Stimulated activated effector memory CD8-positive, alpha-beta T cell treated with anti-CD3 and anti-CD28 coated beads, Interleukin-12 subunit alpha, Interleukin-12 subunit beta, amount 100 ng/mL, for 72 hours (primary cell): Measurements from ENCODE around the gene KLHDC9.

Experiments
- ATAC-seq: fragments of 150-1000 bp; cut with Tn5 transposase; 2 replicates; pipeline ENCODE4 v1.10.0; 2021
- DNase-seq, 2 donors: peaks; one replicate each; pipeline ENCODE4 v3.0.0; 2021 to 2022; ENCODE audit warnings: low spot score in 2 of 2
- H3K27ac Mint-ChIP-seq: one replicate; pipeline ENCODE4 v1.8.0; 2022; ENCODE audit warnings: mild to moderate bottlenecking, mixed read lengths
- H3K36me3 Mint-ChIP-seq: one replicate; pipeline ENCODE4 v1.8.0; 2022; ENCODE audit warnings: mild to moderate bottlenecking, mixed read lengths
- H3K4me1 Mint-ChIP-seq: one replicate; pipeline ENCODE4 v1.8.0; 2022; ENCODE audit warnings: mixed read lengths
- H3K4me3 Mint-ChIP-seq: one replicate; pipeline ENCODE4 v1.8.0; 2022; ENCODE audit warnings: mild to moderate bottlenecking, mixed read lengths
- H3K9me3 Mint-ChIP-seq: one replicate; pipeline ENCODE4 v1.8.0; 2022; ENCODE audit warnings: mixed read lengths

Gene KLHDC9

GRCh38 chr1:161084597-161084988 is 13.6 kb upstream of the KLHDC9 start:
- no peaks in the 10 kb centered on the region for H3K36me3 Mint-ChIP-seq
- DNase-seq: no peak
- no peak for ATAC-seq
- H3K9me3 Mint-ChIP-seq: no peaks in the 10 kb centered on the region
- no peak overlapping the region for H3K27ac Mint-ChIP-seq
- H3K4me1 Mint-ChIP-seq: no peaks in the 10 kb centered on the region
- H3K4me3 Mint-ChIP-seq: no peak overlapping the region

DNA sequence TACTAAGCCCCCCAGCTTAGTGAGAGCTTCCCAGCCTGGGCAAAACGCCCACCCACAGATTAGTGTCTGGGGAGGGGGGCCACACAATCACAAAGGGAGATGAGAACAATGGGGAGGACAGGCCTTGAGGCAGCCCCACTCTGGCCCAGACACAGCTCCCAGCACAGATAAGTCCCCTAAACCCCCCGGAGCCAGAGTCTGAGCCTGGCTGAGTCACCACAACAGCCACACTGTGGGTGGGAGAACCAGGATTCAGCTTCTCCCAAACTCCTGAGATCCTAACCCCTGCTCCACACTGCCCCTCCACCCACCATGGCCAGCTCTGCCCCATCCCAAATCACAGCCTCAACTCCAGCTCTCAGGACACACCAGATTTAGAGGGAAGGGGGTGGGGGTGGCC is 13.0 kb upstream of the KLHDC9 start:
- no peaks in the 10 kb centered on the region for H3K9me3 Mint-ChIP-seq
- no peak for ATAC-seq
- H3K4me1 Mint-ChIP-seq: peaks cover under 1% of the 10 kb centered on the region
- H3K4me3 Mint-ChIP-seq: no peak overlapping the region
- DNase-seq: no peak
- no peak overlapping the region for H3K27ac Mint-ChIP-seq
- no peaks in the 10 kb centered on the region for H3K36me3 Mint-ChIP-seq

DNA sequence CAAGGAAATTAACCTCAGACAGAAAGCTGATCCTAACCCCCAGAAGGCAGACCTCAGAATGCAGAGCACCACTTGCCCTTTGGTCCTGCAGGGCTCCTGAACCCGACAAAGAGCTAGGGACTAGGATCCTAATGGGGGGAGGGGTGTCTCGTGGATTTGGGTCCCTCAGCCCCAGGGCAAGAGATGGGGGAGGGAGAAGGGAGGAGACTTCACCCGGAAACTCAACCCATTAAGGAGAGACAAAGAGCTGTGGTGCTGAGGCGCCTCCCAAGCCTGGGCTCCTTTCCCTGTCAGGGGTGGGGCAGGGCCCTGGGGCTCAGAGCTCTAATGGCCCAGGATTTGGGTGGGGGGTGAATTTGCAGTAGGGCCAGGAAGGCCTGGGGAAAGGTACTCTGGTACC is 11.7 kb upstream of the KLHDC9 start:
- H3K36me3 Mint-ChIP-seq: no peaks in the 10 kb centered on the region
- ATAC-seq (no peak), DNase-seq (no peak)
- no peak overlapping the region for H3K4me3 Mint-ChIP-seq
- peaks cover 9% of the 10 kb centered on the region for H3K4me1 Mint-ChIP-seq
- no peaks in the 10 kb centered on the region for H3K9me3 Mint-ChIP-seq
- peak overlapping the region; percentile 65 for H3K27ac Mint-ChIP-seq

GRCh38 chr1:161088587-161089110 is 9.5 kb upstream of the KLHDC9 start:
- no peak overlapping the region for H3K4me3 Mint-ChIP-seq
- H3K36me3 Mint-ChIP-seq: no peaks in the 10 kb centered on the region
- H3K4me1 Mint-ChIP-seq: peaks cover 30% of the 10 kb centered on the region
- no peak for ATAC-seq
- DNase-seq: no peak
- no peaks in the 10 kb centered on the region for H3K9me3 Mint-ChIP-seq
- no peak overlapping the region for H3K27ac Mint-ChIP-seq

DNA sequence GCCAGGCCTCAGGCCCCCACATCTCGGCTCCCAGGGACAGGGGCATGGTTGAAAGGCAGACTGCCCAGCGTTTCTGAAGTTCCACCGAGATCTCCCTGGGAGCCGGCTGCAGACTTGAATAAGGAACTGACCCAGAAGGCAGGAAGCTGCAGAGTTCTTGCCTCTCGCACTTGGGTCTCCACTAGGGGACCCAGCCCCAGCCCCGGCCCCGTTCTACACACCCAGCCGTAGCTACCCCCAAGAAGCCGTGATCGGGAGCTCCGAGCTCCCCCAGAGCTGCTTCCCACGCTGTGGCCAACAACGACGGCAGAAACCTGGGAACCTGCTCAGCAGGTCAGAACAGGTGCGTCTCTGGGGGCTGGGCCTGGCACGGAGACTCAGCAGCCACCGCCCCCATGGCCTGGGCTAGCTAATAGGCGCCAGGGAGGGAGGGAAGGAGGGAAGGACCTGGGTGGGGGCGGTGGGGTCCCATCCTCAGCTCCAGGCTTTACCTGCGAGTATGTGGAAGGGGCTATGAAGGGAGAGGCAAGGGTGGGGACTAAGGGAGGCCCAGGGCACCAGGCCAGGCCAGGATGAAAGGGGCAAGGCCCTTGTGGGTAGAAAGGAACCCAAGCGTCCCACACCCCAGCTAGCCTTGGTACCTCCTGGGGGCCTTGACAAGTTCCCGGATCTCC is 8.8 kb upstream of the KLHDC9 start, which contains the start of gene NECTIN4:
TSS of gene NECTIN4 (minus strand) at position 308 of the 674 bp plus-strand sequence. CDS start at position 46, 262 bp downstream.
- Mint-ChIP-seq H3K4me3 (no peak within 1 kb of the TSS), H3K36me3 (no peaks in the 10 kb centered on the region), H3K4me1 (peaks cover 32% of the 10 kb centered on the region), H3K9me3 (no peaks in the 10 kb centered on the region), H3K27ac (no peak within 1 kb of the TSS)
- ATAC-seq: no peak
- DNase-seq: no peak

- no peaks in the 10 kb centered on the region for H3K9me3 Mint-ChIP-seq
- peaks cover 37% of the 10 kb centered on the region for H3K4me1 Mint-ChIP-seq
- no peak for ATAC-seq
- H3K4me3 Mint-ChIP-seq: no peak overlapping the region
- DNase-seq: no peak
- no peak overlapping the region for H3K27ac Mint-ChIP-seq
- no peaks in the 10 kb centered on the region for H3K36me3 Mint-ChIP-seq
Observed at GRCh38 chr1:161089938-161090337, 8.2 kb upstream of the KLHDC9 start.

DNA sequence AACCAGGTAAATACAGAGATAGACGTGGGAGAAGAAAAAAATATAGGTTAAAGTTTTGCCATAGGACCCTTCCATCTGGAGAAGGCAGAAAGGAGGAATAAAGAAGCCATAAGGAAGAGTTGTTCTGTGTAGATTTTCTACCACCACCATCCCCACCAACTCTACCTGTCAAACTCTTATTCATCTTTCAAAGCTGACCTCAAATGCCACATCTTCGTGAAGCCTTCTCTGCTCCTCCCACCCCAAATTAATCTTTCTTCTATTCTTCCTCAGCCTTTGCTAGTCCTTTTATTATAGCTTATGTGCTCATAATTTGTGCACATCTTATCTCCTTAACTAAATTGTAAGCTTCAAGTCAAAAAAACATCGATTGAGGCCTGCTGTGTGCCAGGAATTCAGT is 7.5 kb upstream of the KLHDC9 start:
- no peak overlapping the region for H3K27ac Mint-ChIP-seq
- no peak overlapping the region for H3K4me3 Mint-ChIP-seq
- H3K9me3 Mint-ChIP-seq: no peaks in the 10 kb centered on the region
- no peaks in the 10 kb centered on the region for H3K36me3 Mint-ChIP-seq
- no peak for DNase-seq
- H3K4me1 Mint-ChIP-seq: peaks cover 43% of the 10 kb centered on the region
- ATAC-seq: peak; percentile 26

- DNase-seq (no peak), ATAC-seq (no peak)
- Mint-ChIP-seq H3K36me3 (no peaks in the 10 kb centered on the region), H3K9me3 (no peaks in the 10 kb centered on the region), H3K4me3 (no peak overlapping the region), H3K27ac (no peak overlapping the region), H3K4me1 (peaks cover 43% of the 10 kb centered on the region)
Observed at GRCh38 chr1:161091093-161091492, 7.1 kb upstream of the KLHDC9 start.

DNA sequence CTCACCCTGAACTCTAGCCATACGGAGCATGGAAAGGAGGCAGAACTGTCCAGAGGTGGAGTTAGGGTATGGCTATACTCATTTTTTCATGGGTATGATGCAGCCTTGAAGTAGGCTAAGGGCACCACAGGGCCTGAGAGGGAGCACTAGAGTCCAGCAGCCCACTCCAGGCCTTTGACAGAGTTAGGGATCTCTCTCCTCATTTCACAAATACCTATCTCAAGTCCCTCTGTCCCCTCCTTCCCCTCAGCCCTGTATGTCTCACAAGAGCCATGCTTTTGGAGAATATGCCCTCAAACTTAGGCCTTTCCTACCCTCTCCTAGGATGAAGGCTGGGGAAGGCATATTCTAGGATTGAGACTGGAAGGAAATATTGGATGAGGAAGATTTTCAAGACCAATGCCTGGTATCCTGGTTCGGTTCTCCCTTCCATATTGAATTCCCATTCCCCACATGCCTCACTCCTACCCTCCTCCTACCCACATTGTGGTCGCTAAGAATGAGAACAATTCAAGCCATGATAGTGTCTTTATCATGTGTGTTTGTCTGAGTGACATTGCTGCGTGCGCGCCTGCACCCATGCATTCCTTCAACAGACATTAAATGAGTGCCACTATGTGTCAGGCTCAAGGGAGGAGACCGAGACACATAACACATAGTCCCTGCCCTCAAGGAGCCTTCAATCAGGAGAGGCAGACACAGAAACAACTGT is 6.2 kb upstream of the KLHDC9 start:
- Mint-ChIP-seq H3K36me3 (peaks cover 7% of the 10 kb centered on the region), H3K4me3 (peak overlapping the region; percentile 3), H3K9me3 (no peaks in the 10 kb centered on the region), H3K4me1 (peaks cover 51% of the 10 kb centered on the region), H3K27ac (peak overlapping the region; percentile 60)
- DNase-seq (no peak), ATAC-seq (peak; percentile 4)

DNA sequence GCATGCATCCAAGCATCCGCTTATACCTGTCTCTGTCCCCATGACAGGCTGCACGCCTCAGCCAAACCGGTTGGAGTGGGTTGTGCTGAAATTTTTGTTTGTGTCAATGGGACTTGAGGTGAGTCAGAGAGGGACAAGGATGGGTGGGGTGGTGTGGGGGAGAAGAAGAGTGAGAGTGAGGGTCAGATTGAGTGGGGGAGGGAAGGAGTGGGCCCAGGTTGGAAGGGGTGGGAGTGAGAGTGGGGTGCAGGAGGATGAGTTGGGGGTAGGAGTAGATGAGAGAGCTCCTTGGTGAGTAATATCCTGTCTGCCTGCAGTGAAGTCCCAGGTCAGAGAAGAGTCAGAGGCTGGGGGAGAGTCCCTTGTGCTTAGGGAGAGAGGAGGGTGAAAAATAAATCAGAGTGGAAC is 5.5 kb upstream of the KLHDC9 start:
- peaks cover 14% of the 10 kb centered on the region for H3K36me3 Mint-ChIP-seq
- peak overlapping the region; percentile 60 for H3K27ac Mint-ChIP-seq
- H3K4me1 Mint-ChIP-seq: peaks cover 58% of the 10 kb centered on the region
- peak overlapping the region; percentile 3 for H3K4me3 Mint-ChIP-seq
- no peak for DNase-seq
- H3K9me3 Mint-ChIP-seq: no peaks in the 10 kb centered on the region
- ATAC-seq: peak; percentile 95

GRCh38 chr1:161094481-161094880 is 3.7 kb upstream of the KLHDC9 start:
- no peak overlapping the region for H3K27ac Mint-ChIP-seq
- DNase-seq (no peak), ATAC-seq (no peak)
- H3K4me1 Mint-ChIP-seq: peaks cover 74% of the 10 kb centered on the region
- H3K4me3 Mint-ChIP-seq: no peak overlapping the region
- H3K9me3 Mint-ChIP-seq: no peaks in the 10 kb centered on the region
- H3K36me3 Mint-ChIP-seq: peaks cover 29% of the 10 kb centered on the region

- Mint-ChIP-seq H3K4me3 (no peak overlapping the region), H3K27ac (no peak overlapping the region), H3K9me3 (no peaks in the 10 kb centered on the region), H3K4me1 (peaks cover 72% of the 10 kb centered on the region), H3K36me3 (peaks cover 36% of the 10 kb centered on the region)
- DNase-seq (no peak), ATAC-seq (no peak)
Observed at GRCh38 chr1:161095230-161095629, 2.9 kb upstream of the KLHDC9 start.

DNA sequence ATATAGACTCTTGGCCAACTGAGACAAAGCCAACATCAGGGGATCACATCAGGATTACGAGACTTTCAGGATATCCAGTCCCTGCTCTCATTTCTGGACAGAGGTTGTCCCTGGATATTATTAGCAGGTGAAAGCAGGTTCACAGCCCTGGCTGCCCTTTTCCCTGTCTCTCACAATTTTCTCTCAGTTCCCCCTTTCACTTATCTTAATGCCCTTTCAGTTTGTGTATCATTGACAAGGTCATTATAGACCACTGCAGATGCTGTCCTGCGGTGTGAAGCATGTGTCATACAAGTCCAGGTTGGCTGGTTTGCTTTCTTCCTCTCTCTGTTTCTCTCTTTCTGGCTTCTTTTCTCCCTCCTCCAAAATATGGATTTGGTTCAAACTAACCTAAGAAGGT is 2.1 kb upstream of the KLHDC9 start:
- Mint-ChIP-seq H3K4me3 (no peak overlapping the region), H3K27ac (no peak overlapping the region)

GRCh38 chr1:161096530-161096929 is 1.6 kb upstream of the KLHDC9 start:
- Mint-ChIP-seq H3K9me3 (no peaks in the 10 kb centered on the region), H3K4me1 (peaks cover 64% of the 10 kb centered on the region), H3K27ac (peak overlapping the region; percentile 84), H3K36me3 (peaks cover 49% of the 10 kb centered on the region), H3K4me3 (no peak overlapping the region)
- no peak for ATAC-seq
- DNase-seq: no peak

More for the DNA sequence above, 2.1 kb upstream of the KLHDC9 start:
- ATAC-seq (no peak), DNase-seq (no peak)
- Mint-ChIP-seq H3K36me3 (peaks cover 44% of the 10 kb centered on the region), H3K4me1 (peaks cover 65% of the 10 kb centered on the region), H3K9me3 (no peaks in the 10 kb centered on the region)

- H3K36me3 Mint-ChIP-seq: peaks cover 73% of the 10 kb centered on the region
Observed at GRCh38 chr1:161099090-161099802, 1.1 kb downstream of the KLHDC9 start.

More at GRCh38 chr1:161099090-161099802, 1.1 kb downstream of the KLHDC9 start:
- Mint-ChIP-seq H3K4me3 (peak overlapping the region; percentile 78), H3K9me3 (no peaks in the 10 kb centered on the region), H3K4me1 (peaks cover 48% of the 10 kb centered on the region), H3K27ac (peak overlapping the region; percentile 35)
- no peak for ATAC-seq
- DNase-seq: no peak
